RWPE2 (cell line): ENCODE results near the gene DCHS1.
A peak's percentile ranks its signal among the peaks of the same experiment; 100 is the strongest.

ENCODE experiments used
- ATAC-seq: fragments of 200-7000 bp; cut with Tn5 transposase; 3 replicates; pipeline ENCODE4 v1.9.1; 2021; ENCODE audit warnings: low read depth
- DNase-seq: peaks from one replicate; pipeline ENCODE4 v3.0.0-alpha.2; 2020; ENCODE audit warnings: low spot score
- H3K27ac ChIP-seq: fragments of 450-650 bp; 2 replicates; pipeline ENCODE4 v1.5.1; 2017; ENCODE audit warnings: mild to moderate bottlenecking; ENCODE audit not compliant: poor library complexity, severe bottlenecking
- H3K27me3 ChIP-seq: fragments of 250-450 bp; sonication (Bioruptor Pico); 2 replicates; pipeline ENCODE4 v1.5.1; 2021; ENCODE audit warnings: mild to moderate bottlenecking, moderate library complexity; ENCODE audit not compliant: insufficient read depth, poor library complexity, severe bottlenecking
- H3K36me3 ChIP-seq: fragments of 250-450 bp; sonication (Bioruptor Pico); 2 replicates; pipeline ENCODE4 v1.5.1; 2020; ENCODE audit warnings: low read depth, mild to moderate bottlenecking, moderate library complexity
- H3K4me1 ChIP-seq: fragments of 250-450 bp; sonication (Bioruptor Pico); 2 replicates; pipeline ENCODE4 v1.5.1; 2021; ENCODE audit warnings: mild to moderate bottlenecking, moderate library complexity; ENCODE audit not compliant: insufficient read depth, poor library complexity, severe bottlenecking
- H3K4me3 ChIP-seq: fragments of 250-450 bp; sonication (Bioruptor Pico); 2 replicates; pipeline ENCODE4 v1.5.1; 2021; ENCODE audit warnings: mild to moderate bottlenecking, moderate library complexity; ENCODE audit not compliant: severe bottlenecking
- H3K9me3 ChIP-seq: fragments of 250-450 bp; sonication (Bioruptor Pico); 2 replicates; pipeline ENCODE4 v1.5.1; 2021; ENCODE audit warnings: mild to moderate bottlenecking, moderate library complexity; ENCODE audit not compliant: severe bottlenecking
- CTCF ChIP-seq: fragments of 450-650 bp; IDR thresholded peaks from one replicate; pipeline ENCODE4 v1.5.1; 2017; ENCODE audit warnings: mild to moderate bottlenecking, moderate library complexity; ENCODE audit not compliant: poor library complexity, severe bottlenecking

DCHS1 gene

GRCh38 chr11:6625832-6626420 is 29.7 kb downstream of the DCHS1 start:
- Histone ChIP-seq H3K4me1 (no peaks in the 10 kb centered on the region), H3K27ac (no peak overlapping the region), H3K4me3 (no peak overlapping the region), H3K27me3 (no peaks in the 10 kb centered on the region), H3K36me3 (no peaks in the 10 kb centered on the region), H3K9me3 (no peaks in the 10 kb centered on the region)
- DNase-seq (peak; percentile 33), ATAC-seq (no peak)
- TF ChIP-seq CTCF = no peak

GRCh38 chr11:6625156-6625831 is 30.3 kb downstream of the DCHS1 start:
- Histone ChIP-seq H3K9me3 (no peaks in the 10 kb centered on the region), H3K4me3 (no peak overlapping the region), H3K4me1 (no peaks in the 10 kb centered on the region), H3K36me3 (no peaks in the 10 kb centered on the region), H3K27me3 (no peaks in the 10 kb centered on the region), H3K27ac (no peak overlapping the region)
- DNase-seq (peak; percentile 39), ATAC-seq (no peak)
- TF ChIP-seq CTCF = no peak

DNA sequence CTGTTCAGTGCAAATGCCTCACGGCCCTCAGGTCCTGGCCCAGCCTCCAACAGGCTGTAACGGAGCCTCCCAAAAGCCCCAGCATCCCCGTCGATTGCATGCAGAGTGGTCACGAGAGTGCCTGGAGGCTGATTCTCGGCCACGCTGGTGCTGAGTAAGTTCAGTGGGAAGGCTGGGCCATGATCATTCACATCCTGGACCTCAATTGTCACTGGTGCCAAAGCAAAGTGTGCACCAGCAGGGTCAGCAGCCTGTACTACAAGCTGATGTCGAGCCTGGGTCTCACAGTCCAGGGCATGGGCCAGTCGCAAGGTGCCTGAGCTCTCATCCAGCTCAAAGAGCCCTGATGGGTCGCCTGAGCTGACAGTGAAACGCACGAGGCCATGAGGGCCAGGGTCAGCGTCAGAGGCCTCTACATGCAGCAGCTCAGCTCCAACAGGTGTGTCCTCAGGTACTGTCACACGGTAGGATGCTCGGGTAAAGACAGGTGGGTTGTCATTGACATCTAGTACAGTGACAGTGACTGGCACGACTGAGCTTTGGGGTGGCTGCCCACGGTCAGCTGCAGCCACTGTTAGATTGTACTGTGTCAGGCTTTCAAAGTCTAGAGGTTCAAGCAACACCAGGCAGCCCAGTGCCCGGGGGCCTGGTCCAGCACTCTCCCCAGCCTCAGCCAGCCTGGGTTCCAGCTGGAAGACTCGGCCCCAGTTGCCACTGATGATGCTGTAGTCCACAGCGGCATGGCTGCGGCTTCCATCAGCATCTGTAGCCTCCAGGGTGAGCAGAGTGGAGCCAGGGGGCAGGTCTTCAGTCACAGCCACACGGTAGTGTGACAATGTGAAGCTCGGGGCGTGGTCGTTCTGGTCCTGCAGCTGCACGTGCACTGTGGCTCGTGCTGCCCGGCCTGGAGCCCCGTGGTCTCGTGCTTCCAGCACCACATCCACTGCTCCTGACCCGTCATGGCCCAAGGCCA is 31.9 kb downstream of the DCHS1 start:
- Histone ChIP-seq H3K36me3 (no peaks in the 10 kb centered on the region), H3K27ac (no peak overlapping the region), H3K27me3 (no peaks in the 10 kb centered on the region), H3K4me3 (no peak overlapping the region), H3K4me1 (peaks cover 4% of the 10 kb centered on the region), H3K9me3 (no peaks in the 10 kb centered on the region)
- ATAC-seq (no peak), DNase-seq (peak; percentile 49)
- no peak for TF ChIP-seq CTCF

GRCh38 chr11:6622261-6623171 is 33.1 kb downstream of the DCHS1 start:
- DNase-seq = peak; percentile 49
- Histone ChIP-seq H3K27ac (no peak overlapping the region), H3K4me1 (peaks cover 4% of the 10 kb centered on the region), H3K4me3 (no peak overlapping the region), H3K9me3 (no peaks in the 10 kb centered on the region), H3K36me3 (no peaks in the 10 kb centered on the region), H3K27me3 (no peaks in the 10 kb centered on the region)
- TF ChIP-seq CTCF = no peak
- ATAC-seq = peak; percentile 20; the same call in 1 of the 3 replicates
